ENCODE data around the gene DGCR8. TPM values are rescaled to one million over a fixed set of nuclear protein-coding genes. Genes with fewer than 3 reads are reported as not detected.

The DGCR8 gene
- total RNA-seq, 1 experiment from 2014 or later: 34.7 TPM

DNA sequence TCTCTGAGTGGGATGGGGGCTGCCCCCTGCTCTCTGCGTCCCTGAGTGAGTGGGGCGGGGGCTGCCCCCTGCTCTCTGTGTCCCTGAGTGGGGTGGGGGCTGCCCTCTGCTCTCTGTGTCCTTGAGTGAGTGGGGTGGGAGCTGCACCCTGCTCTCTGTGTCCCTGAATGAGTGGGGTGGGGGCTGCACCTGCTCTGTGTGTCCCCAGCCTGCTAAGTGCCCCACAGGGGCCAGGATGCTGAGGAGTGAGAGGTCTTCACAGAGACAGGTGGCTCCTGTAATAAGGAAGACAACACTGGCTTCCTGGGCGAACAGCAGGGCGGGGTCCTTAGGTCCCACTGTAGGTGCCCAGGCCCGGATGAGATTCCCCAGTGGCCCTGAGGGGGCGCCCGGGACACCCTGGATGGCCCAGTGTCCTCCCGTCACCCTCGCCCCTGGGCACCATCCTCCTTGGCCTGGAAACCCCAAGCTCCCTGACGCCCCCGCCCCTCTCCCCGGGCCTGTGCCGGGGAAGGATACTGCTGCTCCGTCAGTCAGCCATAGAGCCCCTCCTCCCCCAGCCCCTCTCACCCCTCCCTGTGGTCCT lies 74.7 kb downstream of the DGCR8 start:
- H3K9me2 ChIP-seq (ENCODE audit: insufficient read depth): no peaks in the 10 kb centered on the region
- TF ChIP-seq EZH2 (IDR thresholded peaks at IDR 0.05; ENCODE audit: low read depth) (no peak), CTCF (conservative IDR thresholded peaks at IDR 0.05) (no peak)
- peaks cover 3% of the 10 kb centered on the region; the same call in 1 of the 2 replicates for H4K20me1 ChIP-seq (ENCODE audit: insufficient read depth)
- no peaks in the 10 kb centered on the region for H3F3A ChIP-seq (ENCODE audit: insufficient read depth, low read depth)
- H3K27me3 ChIP-seq (ENCODE audit: insufficient read depth, low read depth): peaks cover 11% of the 10 kb centered on the region; the same call in 1 of the 2 replicates
- no peak overlapping the region for H3K4me2 ChIP-seq
- CTCF ChIA-PET: no interaction called here
- intact Hi-C loops (cut with micrococcal nuclease; ENCODE audit: unreplicated experiment): loop anchor here (5.0 to 10.0 kb wide), 3 partner anchors 263 to 540 kb away; no protein-coding TSS in a partner anchor
- no TSS peak for BruUV-seq (replicated peaks)
- H3K36me3 ChIP-seq (ENCODE audit: low read depth): no peaks in the 10 kb centered on the region
- no peak overlapping the region for H3K27ac ChIP-seq
- no peak for DNase-seq
- no peak overlapping the region for H2AFZ ChIP-seq
- H3K4me3 ChIP-seq: no peak overlapping the region
- H3K79me2 ChIP-seq (ENCODE audit: low read depth): no peaks in the 10 kb centered on the region
- POLR2A ChIA-PET (ENCODE audit: unreplicated experiment): no interaction called here
- H3K9me3 ChIP-seq (ENCODE audit: insufficient read depth, low read depth): no peaks in the 10 kb centered on the region
- H3K4me1 ChIP-seq (replicated peaks; ENCODE audit: insufficient read depth): no peaks in the 10 kb centered on the region

DNA sequence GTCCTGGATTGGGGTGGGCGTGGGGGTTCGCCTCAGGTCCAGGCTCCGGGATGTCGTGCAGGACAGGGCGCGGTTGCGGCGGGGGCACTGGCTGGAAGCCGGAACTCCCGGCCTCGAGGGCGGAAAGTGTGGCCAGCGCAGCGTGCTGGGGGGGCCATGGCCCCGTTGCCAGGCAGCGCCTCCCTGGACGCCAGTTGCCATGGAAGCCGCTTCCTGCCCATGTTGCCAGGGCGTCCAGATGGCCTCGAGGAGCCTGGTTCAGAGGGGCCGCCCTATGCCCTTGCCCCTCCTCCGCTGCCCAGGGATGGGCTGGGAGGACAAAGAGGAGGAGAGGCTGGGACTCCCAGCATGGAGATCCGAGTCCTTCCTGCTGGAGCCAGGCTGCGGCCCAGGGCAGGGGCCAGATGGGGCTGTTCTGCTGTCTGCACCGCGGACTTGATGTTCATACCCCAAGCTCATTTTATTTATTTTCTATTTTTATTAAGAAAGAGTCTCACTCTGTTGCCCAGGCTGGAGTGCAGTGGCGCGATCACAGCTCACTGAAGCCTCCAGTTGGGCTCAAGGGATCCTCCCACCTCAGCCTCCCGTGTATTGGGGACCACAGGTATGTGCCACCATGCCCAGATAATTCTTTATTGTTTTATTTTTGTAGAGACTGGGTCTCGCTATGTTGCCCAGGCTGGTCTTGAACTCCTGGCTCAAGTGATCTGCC lies 75.4 kb downstream of the DGCR8 start:
- no peaks in the 10 kb centered on the region for H3K4me1 ChIP-seq (replicated peaks; ENCODE audit: insufficient read depth)
- H3K79me2 ChIP-seq (ENCODE audit: low read depth): no peaks in the 10 kb centered on the region
- H3K36me3 ChIP-seq (ENCODE audit: low read depth): no peaks in the 10 kb centered on the region
- H2AFZ ChIP-seq: no peak overlapping the region
- CTCF ChIA-PET: no interaction called here
- no peaks in the 10 kb centered on the region for H3F3A ChIP-seq (ENCODE audit: insufficient read depth, low read depth)
- no peaks in the 10 kb centered on the region for H3K9me3 ChIP-seq (ENCODE audit: insufficient read depth, low read depth)
- no peaks in the 10 kb centered on the region for H3K9me2 ChIP-seq (ENCODE audit: insufficient read depth)
- H4K20me1 ChIP-seq (ENCODE audit: insufficient read depth): peaks cover 3% of the 10 kb centered on the region; the same call in 1 of the 2 replicates
- TF ChIP-seq EZH2 (IDR thresholded peaks at IDR 0.05; ENCODE audit: low read depth) (no peak), CTCF (conservative IDR thresholded peaks at IDR 0.05) (no peak)
- POLR2A ChIA-PET (ENCODE audit: unreplicated experiment): no interaction called here
- no peak overlapping the region for H3K4me2 ChIP-seq
- intact Hi-C loops (cut with micrococcal nuclease; ENCODE audit: unreplicated experiment): loop anchor here (5.0 to 10.0 kb wide), 3 partner anchors 262 to 539 kb away; no protein-coding TSS in a partner anchor
- no peak overlapping the region for H3K27ac ChIP-seq
- H3K27me3 ChIP-seq (ENCODE audit: insufficient read depth, low read depth): peaks cover 15% of the 10 kb centered on the region
- BruUV-seq (replicated peaks): no TSS peak
- H3K4me3 ChIP-seq: no peak overlapping the region
- no peak for DNase-seq

DNA sequence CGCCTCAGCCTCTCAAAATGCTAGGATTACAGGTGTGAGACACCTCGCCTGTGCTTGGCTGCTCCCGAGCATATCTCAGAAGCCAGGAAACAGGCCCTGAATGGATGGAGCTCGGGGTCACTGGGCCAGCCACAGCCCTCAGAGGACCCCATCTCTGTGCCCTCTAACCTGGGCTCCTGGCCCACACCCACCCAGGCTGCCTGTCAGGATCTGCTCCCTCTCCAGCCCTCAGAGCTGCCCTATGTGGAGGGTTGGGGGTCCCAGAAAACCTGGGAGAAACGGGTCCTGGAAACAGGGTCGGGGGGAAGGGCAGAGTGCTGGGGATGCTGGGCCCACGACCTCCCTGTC lies 76.0 kb downstream of the DGCR8 start:
- Histone ChIP-seq H3K4me3 (no peak overlapping the region), H3K4me1 (replicated peaks; ENCODE audit: insufficient read depth) (no peaks in the 10 kb centered on the region), H3K27me3 (ENCODE audit: insufficient read depth, low read depth) (peaks cover 15% of the 10 kb centered on the region), H3K9me3 (ENCODE audit: insufficient read depth, low read depth) (no peaks in the 10 kb centered on the region), H3F3A (ENCODE audit: insufficient read depth, low read depth) (no peaks in the 10 kb centered on the region), H3K36me3 (ENCODE audit: low read depth) (no peaks in the 10 kb centered on the region), H3K27ac (no peak overlapping the region), H3K79me2 (ENCODE audit: low read depth) (no peaks in the 10 kb centered on the region), H2AFZ (no peak overlapping the region), H3K4me2 (no peak overlapping the region), H4K20me1 (ENCODE audit: insufficient read depth) (peaks cover 3% of the 10 kb centered on the region; the same call in 1 of the 2 replicates), H3K9me2 (ENCODE audit: insufficient read depth) (no peaks in the 10 kb centered on the region)
- TF ChIP-seq CTCF (conservative IDR thresholded peaks at IDR 0.05) (no peak), EZH2 (IDR thresholded peaks at IDR 0.05; ENCODE audit: low read depth) (no peak)
- CTCF ChIA-PET: no interaction called here
- intact Hi-C loops (cut with micrococcal nuclease; ENCODE audit: unreplicated experiment): loop anchor here (5.0 to 10.0 kb wide), 3 partner anchors 261 to 539 kb away; no protein-coding TSS in a partner anchor
- POLR2A ChIA-PET (ENCODE audit: unreplicated experiment): no interaction called here
- DNase-seq: no peak
- no TSS peak for BruUV-seq (replicated peaks)

Data from PC-9 (cell line).